ENCODE measurements around the gene RLIM. TPM values are rescaled to one million over a fixed set of nuclear protein-coding genes. Genes with fewer than 3 reads are reported as not detected.

RLIM gene, protein sequence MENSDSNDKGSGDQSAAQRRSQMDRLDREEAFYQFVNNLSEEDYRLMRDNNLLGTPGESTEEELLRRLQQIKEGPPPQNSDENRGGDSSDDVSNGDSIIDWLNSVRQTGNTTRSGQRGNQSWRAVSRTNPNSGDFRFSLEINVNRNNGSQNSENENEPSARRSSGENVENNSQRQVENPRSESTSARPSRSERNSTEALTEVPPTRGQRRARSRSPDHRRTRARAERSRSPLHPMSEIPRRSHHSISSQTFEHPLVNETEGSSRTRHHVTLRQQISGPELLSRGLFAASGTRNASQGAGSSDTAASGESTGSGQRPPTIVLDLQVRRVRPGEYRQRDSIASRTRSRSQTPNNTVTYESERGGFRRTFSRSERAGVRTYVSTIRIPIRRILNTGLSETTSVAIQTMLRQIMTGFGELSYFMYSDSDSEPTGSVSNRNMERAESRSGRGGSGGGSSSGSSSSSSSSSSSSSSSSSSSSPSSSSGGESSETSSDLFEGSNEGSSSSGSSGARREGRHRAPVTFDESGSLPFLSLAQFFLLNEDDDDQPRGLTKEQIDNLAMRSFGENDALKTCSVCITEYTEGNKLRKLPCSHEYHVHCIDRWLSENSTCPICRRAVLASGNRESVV
- total RNA-seq (2021), result 34.4 and 36.4 TPM in 2 replicates
- long read RNA-seq, full-length matches to known transcripts, result 123 of 143 reads
- long read RNA-seq, partial matches to known transcripts, result 4 of 143 reads
- long read RNA-seq, other reads (novel, unspliced or antisense), result 16 of 143 reads

DNA sequence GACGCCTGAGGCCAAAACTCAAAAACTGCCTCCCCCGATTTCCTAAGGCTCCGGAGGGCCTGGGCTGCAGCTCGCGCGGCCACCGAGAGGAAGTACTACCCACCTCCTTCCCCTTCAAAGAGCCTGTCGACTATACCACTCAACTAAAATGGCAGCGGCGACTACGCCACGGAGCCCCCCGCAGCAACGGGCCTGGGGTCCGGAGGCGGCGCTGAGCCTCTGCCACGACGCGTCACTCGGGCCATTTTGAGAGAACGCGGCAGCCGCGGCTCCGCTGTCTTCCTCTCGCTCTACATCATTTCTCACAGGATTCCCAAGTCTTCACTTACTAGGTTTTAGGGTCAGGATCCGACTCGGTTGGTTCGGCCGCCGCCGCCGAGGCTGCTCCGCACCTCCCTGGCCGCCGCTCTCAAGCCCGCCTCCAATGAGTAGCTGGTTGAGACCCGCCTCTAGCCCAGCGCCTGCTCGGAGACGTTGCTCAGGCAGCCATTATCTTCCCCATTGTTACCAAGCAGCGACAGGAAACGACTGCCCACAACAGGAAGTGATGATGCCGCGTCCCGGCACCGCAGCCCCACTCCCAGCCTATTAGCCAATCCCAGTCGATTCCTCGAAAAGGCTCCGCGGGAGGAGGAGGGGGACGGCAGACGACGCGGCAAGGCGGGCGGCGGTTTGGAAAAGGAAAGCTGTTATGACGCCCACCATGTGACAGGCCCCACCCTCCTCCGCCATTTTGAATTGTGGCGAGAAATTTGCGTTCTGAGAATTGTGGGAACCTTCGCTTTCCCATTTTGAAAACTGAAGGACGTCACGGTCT, at the start of gene RLIM:
TSS of gene RLIM (minus strand) at position 532 of the 817 bp plus-strand sequence. CDS start 18,647 bp downstream, outside the sequence.
- H3K56ac ChIP-seq (ENCODE audit: insufficient read length, low read depth, low read length), result no peak within 1 kb of the TSS
- H3K9me3 ChIP-seq (ENCODE audit: control insufficient read depth, low read depth, low read length), result no peaks in the 10 kb centered on the region
- H3K79me1 ChIP-seq (ENCODE audit: insufficient read depth, low read depth, low read length, poor library complexity, severe bottlenecking), result no peaks in the 10 kb centered on the region
- peak within 1 kb of the TSS; percentile 82 for H2BK5ac ChIP-seq (ENCODE audit: insufficient read length, low read length)
- H3K4me1 ChIP-seq (ENCODE audit: insufficient read depth, low read length), result no peaks in the 10 kb centered on the region
- H3K18ac ChIP-seq (ENCODE audit: insufficient read length, low read depth, low read length), result peak within 1 kb of the TSS; percentile 95
- peak within 1 kb of the TSS; percentile 98 for H2BK120ac ChIP-seq (ENCODE audit: low read depth, low read length, poor library complexity, severe bottlenecking)
- no peaks in the 10 kb centered on the region for H4K20me1 ChIP-seq (ENCODE audit: control insufficient read depth, insufficient read depth, insufficient read length)
- H3K4me2 ChIP-seq (ENCODE audit: insufficient read depth, insufficient read length, low read length), result peak within 1 kb of the TSS; percentile 86
- Mint-ChIP-seq H3K36me3 (ENCODE audit: insufficient read depth in 1 of 3, low read depth in 3 of 3) (peaks cover 14 to 31% (median 22%) of the 10 kb centered on the region in 3 experiments), H3K27me3 (ENCODE audit: low read depth) (peaks cover 2% of the 10 kb centered on the region), H3K27ac (peak within 1 kb of the TSS; percentile 98 to 99 (median 98)), H3K4me3 (peak within 1 kb of the TSS; percentile 93 to 95), H3K9me3 (peaks cover 48 to 51% of the 10 kb centered on the region in 2 experiments), H3K4me1 (peaks cover 3 to 7% of the 10 kb centered on the region in 2 experiments; a peak in 3 of 4 replicates)
- H4K5ac ChIP-seq (ENCODE audit: insufficient read length, low read depth, low read length), result no peak within 1 kb of the TSS
- H3K4ac ChIP-seq (ENCODE audit: low read depth, low read length), result peak within 1 kb of the TSS; percentile 90; the same call in 1 of the 2 replicates
- DNase-seq, result peak; percentile 94
- peaks cover 12% of the 10 kb centered on the region; the same call in 1 of the 2 replicates for H3K79me2 ChIP-seq (ENCODE audit: insufficient read depth, low read length)
- no CpG with 5 or more reads among the region's 66 CpGs for WGBS (ENCODE audit: extremely low coverage, insufficient read length, low lambda C conversion rate)
- peak within 1 kb of the TSS; percentile 97 for H3K9ac ChIP-seq (ENCODE audit: extremely low read depth, insufficient read length, low read length)
- no peak within 1 kb of the TSS for H2BK12ac ChIP-seq (ENCODE audit: insufficient read length, low read depth, low read length)
- TF ChIP-seq, protein P1, sequence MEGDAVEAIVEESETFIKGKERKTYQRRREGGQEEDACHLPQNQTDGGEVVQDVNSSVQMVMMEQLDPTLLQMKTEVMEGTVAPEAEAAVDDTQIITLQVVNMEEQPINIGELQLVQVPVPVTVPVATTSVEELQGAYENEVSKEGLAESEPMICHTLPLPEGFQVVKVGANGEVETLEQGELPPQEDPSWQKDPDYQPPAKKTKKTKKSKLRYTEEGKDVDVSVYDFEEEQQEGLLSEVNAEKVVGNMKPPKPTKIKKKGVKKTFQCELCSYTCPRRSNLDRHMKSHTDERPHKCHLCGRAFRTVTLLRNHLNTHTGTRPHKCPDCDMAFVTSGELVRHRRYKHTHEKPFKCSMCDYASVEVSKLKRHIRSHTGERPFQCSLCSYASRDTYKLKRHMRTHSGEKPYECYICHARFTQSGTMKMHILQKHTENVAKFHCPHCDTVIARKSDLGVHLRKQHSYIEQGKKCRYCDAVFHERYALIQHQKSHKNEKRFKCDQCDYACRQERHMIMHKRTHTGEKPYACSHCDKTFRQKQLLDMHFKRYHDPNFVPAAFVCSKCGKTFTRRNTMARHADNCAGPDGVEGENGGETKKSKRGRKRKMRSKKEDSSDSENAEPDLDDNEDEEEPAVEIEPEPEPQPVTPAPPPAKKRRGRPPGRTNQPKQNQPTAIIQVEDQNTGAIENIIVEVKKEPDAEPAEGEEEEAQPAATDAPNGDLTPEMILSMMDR (conservative IDR thresholded peaks at IDR 0.05), result no peak
- H4K91ac ChIP-seq (ENCODE audit: insufficient read length, low read depth, low read length), result no peak within 1 kb of the TSS
- no peak within 1 kb of the TSS for H2AK5ac ChIP-seq (ENCODE audit: insufficient read length, low read length)
- H3K23ac ChIP-seq (ENCODE audit: insufficient read length, low read depth, low read length), result no peak within 1 kb of the TSS
- peak within 1 kb of the TSS; percentile 30 for H3T11ph ChIP-seq (ENCODE audit: low read length)
- H2BK15ac ChIP-seq (ENCODE audit: low read depth, low read length), result no peak within 1 kb of the TSS
- no peak within 1 kb of the TSS for H4K8ac ChIP-seq (replicated peaks; ENCODE audit: insufficient read length, low read depth, low read length)
- H3K23me2 ChIP-seq (ENCODE audit: insufficient read length, low read depth, low read length, poor library complexity, severe bottlenecking), result peaks cover 4% of the 10 kb centered on the region
- H3K14ac ChIP-seq (ENCODE audit: insufficient read depth, low read length), result peak within 1 kb of the TSS; percentile 96; the same call in 1 of the 2 replicates
- H2BK20ac ChIP-seq (ENCODE audit: low read depth, low read length, poor library complexity, severe bottlenecking), result no peak within 1 kb of the TSS
- no peak within 1 kb of the TSS for H2AFZ ChIP-seq (ENCODE audit: low read length)
- no peaks in the 10 kb centered on the region for H3K27me3 ChIP-seq (ENCODE audit: insufficient read depth, low read length)
- H3K27ac ChIP-seq (ENCODE audit: insufficient read length, low read depth, low read length), result peak within 1 kb of the TSS; percentile 48
